HG03280 (cell line): ENCODE results near the gene SPTA1.
"Not testable (repeated sequence)": the region's sequence is repeated elsewhere in the genome, so short reads cannot be mapped to it uniquely, and the experiment has no call there.

ENCODE experiments used
- ATAC-seq: cut with Tn5 transposase; IDR thresholded peaks from one replicate; pipeline ENCODE4 v1.9.1; 2021; ENCODE audit warnings: mild to moderate bottlenecking, moderate library complexity; ENCODE audit not compliant: unreplicated experiment

The SPTA1 gene

DNA sequence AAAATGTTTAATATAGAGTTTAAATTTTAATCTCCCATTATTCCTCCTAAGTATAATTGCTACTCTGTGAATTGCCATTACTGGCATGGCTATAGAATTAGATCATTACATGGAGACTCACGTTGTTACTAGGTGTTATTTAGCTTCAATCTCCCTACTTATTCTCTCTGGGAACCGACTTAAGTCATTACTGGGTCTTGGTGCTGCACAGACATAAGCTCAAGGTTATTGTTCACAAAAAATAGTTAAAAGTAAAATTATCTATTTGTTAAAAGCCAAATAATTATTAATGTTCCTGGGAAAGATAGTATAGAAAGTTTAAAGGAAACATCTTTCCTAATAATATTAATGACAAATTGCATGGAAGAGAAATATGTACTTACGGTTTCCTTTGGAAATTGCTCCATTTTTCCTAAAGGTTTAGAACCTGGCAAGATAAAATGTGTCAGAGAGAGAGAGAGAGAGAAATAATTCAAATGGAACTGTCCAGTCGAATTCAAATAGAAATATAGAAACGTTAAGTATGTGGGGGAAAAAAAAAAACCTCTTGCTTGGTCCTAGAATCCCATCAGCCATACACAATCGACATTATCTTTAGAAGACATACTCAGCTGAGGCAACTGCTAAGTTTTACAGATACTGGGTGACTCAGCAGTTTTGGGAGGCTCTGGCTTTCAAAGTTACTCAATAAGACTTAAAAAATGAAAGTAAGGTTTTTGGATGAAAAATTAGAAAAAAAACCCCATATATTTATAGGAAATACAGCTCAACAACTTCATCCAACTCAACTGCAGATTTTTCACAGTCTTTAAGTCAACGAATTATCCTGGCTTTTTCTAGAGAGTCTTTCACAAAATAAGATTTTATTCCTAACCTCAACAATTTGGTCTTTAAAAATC lies at the start of gene SPTA1:
SPTA1 (minus strand) TSS at position 605 of the 899 bp plus-strand sequence; CDS start at position 407, 198 bp downstream.
- ATAC-seq, result no peak

DNA sequence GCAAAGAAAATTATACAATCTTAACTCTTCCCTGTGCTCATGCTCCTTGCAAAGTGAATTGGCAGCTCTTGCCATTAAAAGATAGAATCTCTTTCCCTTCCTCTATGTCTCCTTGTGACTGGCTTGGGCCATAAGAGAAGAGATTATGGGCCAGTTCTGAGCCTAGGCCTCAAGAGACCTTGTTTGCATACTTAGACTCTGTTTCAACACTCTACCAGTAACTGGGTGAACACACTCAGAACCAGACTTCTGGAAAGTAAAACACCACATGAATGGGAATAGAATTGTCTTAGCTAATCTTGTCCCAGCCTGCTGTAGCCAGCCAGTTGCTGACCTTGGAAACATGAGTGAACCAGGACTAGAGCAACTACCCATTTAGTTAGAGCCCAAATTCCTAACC lies 49.3 kb upstream of the SPTA1 start:
- ATAC-seq, result no peak

DNA sequence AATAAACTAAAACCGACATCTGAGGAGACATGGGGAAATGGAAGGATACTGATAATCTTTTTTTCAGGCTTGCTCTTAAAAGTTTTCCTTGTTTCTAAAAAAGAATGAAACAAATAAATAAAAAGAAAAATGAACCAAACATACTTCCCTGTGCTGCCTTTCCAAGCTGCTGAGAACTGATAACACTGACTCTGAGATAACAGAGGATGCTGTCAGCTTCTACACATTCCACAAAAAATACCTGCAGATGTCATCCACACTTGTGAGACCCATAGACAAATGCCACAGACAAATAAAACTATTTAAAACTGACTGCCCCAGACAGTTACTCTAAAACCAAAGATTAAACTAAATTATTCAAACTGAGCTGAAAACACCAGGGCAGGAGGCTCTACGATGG lies 46.0 kb upstream of the SPTA1 start:
- ATAC-seq, result no peak

GRCh38 chr1:158731707-158732106 lies 45.2 kb upstream of the SPTA1 start:
- no peak for ATAC-seq

- ATAC-seq, result no peak
These were observed 43.9 kb upstream of the SPTA1 start for GRCh38 chr1:158730453-158730852.

DNA sequence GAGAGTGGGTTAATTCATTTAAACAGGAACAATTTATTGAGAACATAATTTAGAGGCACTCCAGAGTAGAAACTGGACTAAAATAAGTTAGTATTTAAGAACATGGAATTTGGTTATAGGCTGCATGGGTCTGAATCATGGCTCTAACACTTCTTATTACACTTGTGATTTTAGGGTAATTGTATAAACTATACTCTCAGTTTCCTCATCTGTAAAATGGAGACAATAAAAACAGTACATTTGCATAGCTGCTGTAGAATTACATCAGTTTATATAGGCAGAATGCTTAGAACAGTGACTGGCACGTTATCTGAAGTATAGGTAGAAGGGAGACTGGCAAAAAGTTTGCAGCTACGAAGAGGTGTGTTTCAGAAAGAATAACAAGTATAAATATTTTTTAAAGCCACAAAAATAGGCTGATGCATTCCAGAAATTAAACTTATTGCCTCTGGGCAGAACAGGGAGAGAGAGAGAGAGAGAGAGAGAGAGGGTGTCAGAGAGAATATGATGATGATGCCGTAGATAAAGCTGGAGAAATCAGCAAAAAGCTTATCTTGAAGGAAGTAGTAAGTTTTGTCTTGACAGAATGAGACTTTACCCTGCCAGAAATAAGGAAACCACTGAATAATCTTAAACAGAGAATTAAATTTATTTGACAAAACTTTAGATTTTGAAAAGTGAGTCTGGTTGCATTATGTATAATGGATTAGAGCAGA lies 42.2 kb upstream of the SPTA1 start:
- ATAC-seq, result no peak

DNA sequence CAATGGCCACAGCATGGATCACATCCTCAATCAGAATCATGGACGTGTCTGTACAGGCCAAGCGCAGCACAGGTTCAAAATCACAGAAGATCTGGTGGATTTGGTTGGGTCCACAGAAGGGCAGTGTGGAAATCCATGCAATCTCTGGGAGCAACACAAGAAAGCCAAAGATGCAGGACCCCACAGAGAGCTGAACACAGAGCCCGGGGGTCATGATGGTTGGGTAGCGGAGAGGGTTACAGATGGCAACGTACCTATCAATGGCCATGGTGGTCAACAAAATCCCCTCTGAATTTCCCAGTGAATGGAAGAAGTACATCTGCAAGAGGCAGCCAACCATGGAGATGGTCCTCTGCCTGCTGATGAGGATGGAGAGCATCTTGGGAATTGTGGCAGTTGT lies 37.9 kb upstream of the SPTA1 start:
- no peak for ATAC-seq

- no peak for ATAC-seq
These were observed 34.1 kb upstream of the SPTA1 start, which contains the start of gene OR6K3 for GRCh38 chr1:158720620-158721019. Gene OR6K3 (minus strand): TSS chr1:158720720. CDS start chr1:158718115, 2,605 bp downstream.

DNA sequence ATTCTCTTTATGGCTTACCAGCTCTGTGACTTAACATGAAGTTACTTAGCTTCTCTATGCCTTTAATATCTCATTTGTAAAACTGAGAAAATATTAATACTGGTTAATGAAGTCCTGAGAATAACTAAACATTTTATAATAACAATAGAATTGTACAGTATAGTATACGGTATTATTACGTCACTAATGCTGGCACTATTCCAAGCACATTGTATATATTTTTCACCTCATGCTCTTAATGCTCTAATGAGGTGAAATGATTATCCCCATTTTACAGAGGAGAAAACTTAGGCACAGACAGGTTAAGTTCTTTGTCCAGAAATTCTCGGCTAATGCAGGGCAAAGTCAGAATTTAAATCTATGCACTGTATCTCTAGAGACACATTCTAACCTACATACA lies 33.1 kb upstream of the SPTA1 start:
- no peak for ATAC-seq

GRCh38 chr1:158717344-158717743 lies 30.8 kb upstream of the SPTA1 start:
- ATAC-seq, result no peak

DNA sequence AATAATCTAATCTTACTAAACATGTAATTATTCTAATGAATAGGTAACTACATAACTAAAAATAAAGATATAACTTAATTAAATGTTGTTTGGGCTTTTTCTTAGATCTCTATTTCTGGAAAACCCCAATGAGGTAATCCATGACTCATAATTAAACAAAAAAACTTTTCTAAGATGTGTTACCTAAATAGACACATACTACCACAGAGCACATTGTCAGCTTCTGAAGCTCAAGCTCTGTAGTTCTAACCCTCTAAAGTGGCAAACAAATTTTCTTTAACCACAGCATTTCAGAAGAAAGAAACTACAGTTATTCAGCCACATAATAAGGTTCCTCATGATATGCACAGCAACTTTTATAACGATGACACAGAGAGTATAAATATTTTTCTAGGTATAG lies 29.8 kb upstream of the SPTA1 start:
- no peak for ATAC-seq

- ATAC-seq, result no peak
These were observed 28.2 kb upstream of the SPTA1 start for GRCh38 chr1:158714754-158715153.

DNA sequence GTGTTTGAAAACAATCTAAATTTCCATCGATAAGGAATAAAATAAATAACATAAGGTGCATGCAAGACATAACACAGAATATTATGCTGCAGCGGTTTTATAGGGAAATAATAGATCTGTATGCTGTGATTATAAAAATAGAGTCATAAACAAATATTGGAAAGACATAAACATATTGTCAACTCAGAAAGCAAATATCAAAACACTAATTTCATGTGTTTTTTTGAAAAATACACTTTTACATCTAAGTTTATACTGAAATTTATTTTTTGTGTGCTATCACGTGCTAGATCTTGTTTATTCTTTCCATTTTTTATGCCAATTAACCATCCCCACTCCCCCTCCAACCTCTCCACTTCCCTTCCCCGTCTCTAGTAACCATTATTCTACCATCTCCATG lies 24.6 kb upstream of the SPTA1 start:
- no peak for ATAC-seq

DNA sequence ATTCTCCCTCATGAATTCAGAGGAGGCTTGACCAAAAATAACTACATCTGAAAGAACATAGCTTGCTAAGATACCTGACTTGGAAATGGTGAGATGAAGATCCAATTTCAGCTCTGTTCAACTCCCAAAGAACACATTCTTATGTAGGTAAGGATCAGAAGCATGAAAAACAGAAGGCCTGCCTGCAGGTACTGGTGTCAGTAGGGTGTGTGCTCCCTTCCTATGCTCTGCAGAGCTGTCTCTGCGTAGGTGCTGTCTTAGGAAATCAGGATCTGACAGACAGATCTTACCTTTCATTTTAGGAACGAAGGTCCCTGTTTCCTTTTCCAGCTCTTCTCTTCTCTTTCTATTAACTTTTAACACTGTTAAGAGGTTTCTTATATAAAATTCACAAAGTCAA lies 19.6 kb upstream of the SPTA1 start:
- ATAC-seq, result no peak

GRCh38 chr1:158700552-158700951 lies 14.0 kb upstream of the SPTA1 start, which contains the start of gene OR6K2:
Gene OR6K2 (minus strand): TSS chr1:158700652. CDS start chr1:158700652, 0 bp downstream.
- ATAC-seq, result no peak

- ATAC-seq, result no peak
These were observed 8.1 kb upstream of the SPTA1 start for GRCh38 chr1:158694596-158694995.

DNA sequence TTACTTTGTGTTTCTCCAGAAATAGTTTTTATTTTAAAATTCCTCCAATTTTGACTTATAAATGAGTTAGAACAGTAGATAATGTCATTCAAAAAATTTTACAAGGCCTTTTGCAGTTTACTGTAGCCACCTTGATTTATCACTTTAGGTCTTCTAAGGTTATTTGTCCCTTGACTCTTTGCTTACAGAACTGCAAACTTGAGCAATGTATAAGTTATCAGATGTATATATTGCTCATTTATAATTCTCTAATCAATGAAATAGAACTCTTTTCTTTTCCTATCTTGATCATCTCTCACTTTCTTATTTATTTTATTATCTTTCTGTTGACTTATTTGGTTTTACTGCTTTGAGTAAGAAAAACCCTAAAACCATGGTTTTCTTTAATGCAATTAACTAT lies 5.8 kb upstream of the SPTA1 start:
- ATAC-seq, result no peak

DNA sequence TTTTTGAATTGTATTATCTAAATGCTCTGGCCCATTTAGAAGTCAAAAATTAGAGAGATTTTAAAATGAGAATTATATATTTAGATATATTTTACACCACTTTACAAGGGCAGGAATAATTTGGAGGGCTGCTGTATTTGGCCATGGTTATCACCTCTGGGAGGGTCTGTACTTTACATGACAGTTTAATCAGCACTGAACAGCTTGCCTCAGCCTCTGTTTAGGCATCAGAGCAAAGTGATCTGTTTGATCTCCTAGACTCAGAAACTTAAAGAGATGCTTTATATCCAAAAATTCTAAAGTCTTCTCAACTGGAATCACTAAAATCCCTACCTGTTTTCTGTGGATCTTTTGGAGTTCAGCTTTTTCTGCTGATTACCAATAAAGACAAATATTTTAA lies 5.4 kb upstream of the SPTA1 start:
- no peak for ATAC-seq

- not testable (repeated sequence) for ATAC-seq
These were observed 4.6 kb upstream of the SPTA1 start for GRCh38 chr1:158691149-158691548.

GRCh38 chr1:158689875-158690274 lies 3.4 kb upstream of the SPTA1 start:
- ATAC-seq, result no peak

DNA sequence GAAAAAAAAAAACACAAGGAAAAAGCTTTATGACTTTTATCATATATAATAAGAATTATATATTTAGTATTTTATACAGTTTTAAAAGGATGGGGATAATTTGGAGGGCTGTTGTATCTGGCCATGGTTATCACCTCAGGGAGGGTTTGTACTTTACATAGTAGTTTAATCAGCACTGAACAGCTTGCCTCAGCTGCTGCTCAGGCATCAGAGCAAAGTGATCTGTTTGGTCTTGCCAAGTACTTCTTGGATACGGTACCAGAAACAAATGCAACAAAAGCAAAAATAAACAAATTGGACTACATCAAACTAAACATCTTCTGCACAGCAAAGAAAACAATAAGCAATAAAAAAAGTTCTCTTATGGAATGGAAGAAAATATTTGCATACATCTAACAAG lies 2.6 kb upstream of the SPTA1 start:
- ATAC-seq, result no peak

- ATAC-seq, result not testable (repeated sequence)
These were observed 1.8 kb upstream of the SPTA1 start for GRCh38 chr1:158688343-158688742.
